ENCODE measurements around the gene PLEKHA5. TPM values are rescaled to one million over a fixed set of nuclear protein-coding genes. Genes with fewer than 3 reads are reported as not detected.

Gene PLEKHA5
- total and polyA plus RNA-seq, 2 donors from 2014 or later, result 26.6 to 52.9 TPM

DNA sequence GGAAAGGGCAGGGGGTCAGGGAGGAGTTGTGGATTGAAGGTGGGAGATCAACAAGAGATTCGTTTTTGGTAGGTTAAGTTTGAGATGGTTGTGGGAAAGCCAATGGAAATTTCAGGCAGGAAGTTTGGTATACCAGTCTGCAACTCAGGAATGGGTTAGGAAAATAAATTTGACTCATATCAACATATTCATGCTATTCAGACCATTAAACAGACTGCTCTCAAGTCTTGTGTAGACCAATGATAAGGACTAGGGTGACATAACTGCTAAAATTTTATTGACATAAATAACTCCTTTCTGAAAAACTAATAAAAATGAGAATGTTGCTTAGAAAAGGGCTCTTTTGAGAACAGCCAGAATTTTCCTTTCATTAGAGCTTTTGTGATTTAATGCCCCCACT lies 60.0 kb downstream of the PLEKHA5 start:
- FAIRE-seq (no peak), DNase-seq (no peak)
- no peaks in the 10 kb centered on the region for H3K9me3 ChIP-seq (ENCODE audit: control insufficient read depth in 2 of 3, insufficient read depth in 1 of 3, low read length in 3 of 3)
- H3K4me1 ChIP-seq (ENCODE audit: control insufficient read depth in 2 of 3, insufficient read depth in 2 of 3, low read depth in 1 of 3, low read length in 3 of 3), result peaks cover 6 to 46% (median 13%) of the 10 kb centered on the region in 3 donors
- intact Hi-C loops (cut with DNase I), result no loop called here
- TF ChIP-seq, protein P1, sequence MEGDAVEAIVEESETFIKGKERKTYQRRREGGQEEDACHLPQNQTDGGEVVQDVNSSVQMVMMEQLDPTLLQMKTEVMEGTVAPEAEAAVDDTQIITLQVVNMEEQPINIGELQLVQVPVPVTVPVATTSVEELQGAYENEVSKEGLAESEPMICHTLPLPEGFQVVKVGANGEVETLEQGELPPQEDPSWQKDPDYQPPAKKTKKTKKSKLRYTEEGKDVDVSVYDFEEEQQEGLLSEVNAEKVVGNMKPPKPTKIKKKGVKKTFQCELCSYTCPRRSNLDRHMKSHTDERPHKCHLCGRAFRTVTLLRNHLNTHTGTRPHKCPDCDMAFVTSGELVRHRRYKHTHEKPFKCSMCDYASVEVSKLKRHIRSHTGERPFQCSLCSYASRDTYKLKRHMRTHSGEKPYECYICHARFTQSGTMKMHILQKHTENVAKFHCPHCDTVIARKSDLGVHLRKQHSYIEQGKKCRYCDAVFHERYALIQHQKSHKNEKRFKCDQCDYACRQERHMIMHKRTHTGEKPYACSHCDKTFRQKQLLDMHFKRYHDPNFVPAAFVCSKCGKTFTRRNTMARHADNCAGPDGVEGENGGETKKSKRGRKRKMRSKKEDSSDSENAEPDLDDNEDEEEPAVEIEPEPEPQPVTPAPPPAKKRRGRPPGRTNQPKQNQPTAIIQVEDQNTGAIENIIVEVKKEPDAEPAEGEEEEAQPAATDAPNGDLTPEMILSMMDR (IDR thresholded peaks at IDR 0.05; ENCODE audit: borderline replicate concordance, extremely low read depth, insufficient read depth), result no peak
- H3K27ac ChIP-seq (ENCODE audit: low read depth in 2 of 2, low read length in 2 of 2), result no peak overlapping the region
- H3K27me3 ChIP-seq (ENCODE audit: control insufficient read depth, insufficient read depth, low read length), result no peaks in the 10 kb centered on the region
- no peak overlapping the region for H3K9ac ChIP-seq (ENCODE audit: low read length in 3 of 3)
- no peak overlapping the region for H3K4me3 ChIP-seq (ENCODE audit: low read length in 3 of 3)
- no peaks in the 10 kb centered on the region for H3K36me3 ChIP-seq (ENCODE audit: control insufficient read depth in 2 of 3, insufficient read depth in 3 of 3, low read length in 3 of 3)

DNA sequence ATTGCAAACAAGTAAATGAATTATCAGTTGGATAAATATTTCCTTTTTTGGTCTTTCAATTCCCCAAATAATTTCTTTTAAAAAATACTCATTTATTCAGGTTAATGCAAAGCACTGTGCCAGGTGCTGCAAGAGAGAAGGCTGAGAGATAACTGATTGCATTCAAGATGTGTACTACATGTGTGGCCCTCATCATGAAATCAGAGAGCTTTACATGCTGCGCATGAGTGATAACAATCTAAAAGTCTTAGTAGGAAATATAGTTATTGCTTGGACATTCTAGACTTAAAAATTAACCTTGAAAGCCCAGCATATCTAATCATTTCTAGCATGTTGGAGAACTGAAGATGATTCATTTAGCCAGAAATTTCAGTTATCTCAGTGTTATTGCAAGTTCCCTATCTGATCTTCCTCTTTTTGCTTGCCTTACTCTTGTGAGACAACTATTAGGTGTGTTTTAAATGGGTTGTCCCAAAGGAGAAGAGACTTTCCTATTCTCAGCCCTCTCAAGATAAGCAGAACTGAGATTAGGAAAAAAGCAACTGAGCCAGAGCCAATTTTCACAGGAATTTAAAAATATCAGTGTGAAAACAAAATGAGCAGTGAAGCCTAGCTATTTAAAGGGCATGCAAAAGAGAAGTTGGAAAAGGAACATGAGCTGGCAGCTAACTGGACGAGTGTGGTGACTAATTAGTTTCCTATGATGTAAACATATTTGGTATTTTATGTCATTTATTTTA lies 60.9 kb downstream of the PLEKHA5 start:
- Histone ChIP-seq H3K4me3 (ENCODE audit: low read length in 3 of 3) (no peak overlapping the region), H3K9ac (ENCODE audit: low read length in 3 of 3) (no peak overlapping the region), H3K27ac (ENCODE audit: low read depth in 2 of 2, low read length in 2 of 2) (no peak overlapping the region), H3K27me3 (ENCODE audit: control insufficient read depth, insufficient read depth, low read length) (no peaks in the 10 kb centered on the region), H3K9me3 (ENCODE audit: control insufficient read depth in 2 of 3, insufficient read depth in 1 of 3, low read length in 3 of 3) (no peaks in the 10 kb centered on the region), H3K36me3 (ENCODE audit: control insufficient read depth in 2 of 3, insufficient read depth in 3 of 3, low read length in 3 of 3) (no peaks in the 10 kb centered on the region), H3K4me1 (ENCODE audit: control insufficient read depth in 2 of 3, insufficient read depth in 2 of 3, low read depth in 1 of 3, low read length in 3 of 3) (peaks cover 6 to 46% (median 13%) of the 10 kb centered on the region in 3 donors)
- TF ChIP-seq, protein P1 (IDR thresholded peaks at IDR 0.05; ENCODE audit: borderline replicate concordance, extremely low read depth, insufficient read depth), result no peak
- FAIRE-seq (peak; percentile 56), DNase-seq (peak in 1 of 5 donors; percentile 22)
- intact Hi-C loops (cut with DNase I), result no loop called here

DNA sequence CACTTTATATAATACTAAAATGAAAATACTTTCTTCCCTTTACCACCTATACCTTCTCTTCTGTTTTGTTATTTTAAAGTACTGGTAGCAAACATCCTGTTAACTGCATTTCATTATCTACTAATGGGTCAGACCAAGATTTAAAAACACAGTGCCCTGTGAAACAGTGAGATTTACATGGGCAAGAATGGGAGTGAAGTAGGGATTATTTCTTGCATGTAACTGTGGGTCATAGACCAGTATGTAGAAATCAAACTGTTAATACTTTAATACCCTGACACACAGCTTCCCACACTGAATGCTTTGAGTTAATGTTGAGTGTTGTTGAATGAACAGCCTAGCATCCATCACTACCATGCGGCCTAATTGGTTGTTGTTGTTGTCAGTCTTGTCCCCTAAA lies 61.6 kb downstream of the PLEKHA5 start:
- TF ChIP-seq, protein P1 (IDR thresholded peaks at IDR 0.05; ENCODE audit: borderline replicate concordance, extremely low read depth, insufficient read depth), result no peak
- no peak for DNase-seq
- H3K4me1 ChIP-seq (ENCODE audit: control insufficient read depth in 2 of 3, insufficient read depth in 2 of 3, low read depth in 1 of 3, low read length in 3 of 3), result peaks cover 6 to 46% (median 13%) of the 10 kb centered on the region in 3 donors
- no peaks in the 10 kb centered on the region for H3K9me3 ChIP-seq (ENCODE audit: control insufficient read depth in 2 of 3, insufficient read depth in 1 of 3, low read length in 3 of 3)
- H3K27me3 ChIP-seq (ENCODE audit: control insufficient read depth, insufficient read depth, low read length), result no peaks in the 10 kb centered on the region
- H3K4me3 ChIP-seq (ENCODE audit: low read length in 3 of 3), result no peak overlapping the region
- intact Hi-C loops (cut with DNase I), result no loop called here
- H3K27ac ChIP-seq (ENCODE audit: low read depth in 2 of 2, low read length in 2 of 2), result no peak overlapping the region
- no peaks in the 10 kb centered on the region for H3K36me3 ChIP-seq (ENCODE audit: control insufficient read depth in 2 of 3, insufficient read depth in 3 of 3, low read length in 3 of 3)
- no peak for FAIRE-seq
- H3K9ac ChIP-seq (ENCODE audit: low read length in 3 of 3), result no peak overlapping the region

Measured in kidney (tissue), 14 donors.